ENCODE results near the gene RNASE3. TPM values are rescaled to one million over a fixed set of nuclear protein-coding genes. Genes with fewer than 3 reads are reported as not detected.

The RNASE3 gene
- total RNA-seq: not detected in 2 replicates

DNA sequence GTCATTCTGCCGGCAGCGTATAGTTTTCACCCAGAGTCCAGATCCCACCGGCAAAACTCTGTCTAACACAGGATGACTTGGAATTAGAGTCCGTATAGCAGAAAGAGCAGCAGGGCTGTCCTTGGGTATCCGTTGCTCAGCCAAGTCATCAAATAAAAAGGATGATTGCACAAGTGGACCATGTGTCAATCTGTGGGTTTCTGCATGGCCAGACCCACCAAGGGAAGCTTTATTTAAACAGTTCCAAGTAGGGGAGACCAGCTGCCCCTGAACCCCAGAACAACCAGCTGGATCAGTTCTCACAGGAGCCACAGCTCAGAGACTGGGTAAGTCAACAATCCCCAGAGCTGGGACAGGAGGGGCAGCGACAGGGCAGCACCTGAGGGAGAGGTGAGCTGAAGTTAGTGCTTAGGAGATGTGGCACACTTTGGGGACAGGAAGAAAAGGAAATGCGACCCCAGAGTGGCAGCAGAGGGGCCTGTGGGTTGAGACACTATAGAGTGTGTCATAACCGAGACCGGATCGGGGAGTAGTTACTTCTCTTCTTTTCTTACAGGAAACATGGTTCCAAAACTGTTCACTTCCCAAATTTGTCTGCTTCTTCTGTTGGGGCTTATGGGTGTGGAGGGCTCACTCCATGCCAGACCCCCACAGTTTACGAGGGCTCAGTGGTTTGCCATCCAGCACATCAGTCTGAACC, at the start of gene RNASE3:
RNASE3 (plus strand) TSS at position 260 of the 700 bp plus-strand sequence; CDS start at position 562, 302 bp downstream.

Other genes starting within 250 kb of the RNASE3 start
- not detected in 2 replicates for gene OR6S1, start 249.7 kb upstream of the RNASE3 start, total RNA-seq
- 19.6 and 23.4 TPM in 2 replicates for gene RNASE4, start 206.8 kb upstream of the RNASE3 start, total RNA-seq
- 3.9 and 8.3 TPM in 2 replicates for gene ANG, start 202.6 kb upstream of the RNASE3 start, total RNA-seq
- gene EDDM3A, start 145.5 kb upstream of the RNASE3 start, total RNA-seq: not detected in 2 replicates
- gene EDDM3B, start 123.0 kb upstream of the RNASE3 start, total RNA-seq: not detected in 2 replicates
- not detected in 2 replicates for gene RNASE6, start 110.1 kb upstream of the RNASE3 start, total RNA-seq
- 0.30 TPM in 1 of 2 replicates, not detected in the other for gene RNASE1, start 88.5 kb upstream of the RNASE3 start, total RNA-seq
- gene RNASE2, start 64.1 kb downstream of the RNASE3 start, total RNA-seq: not detected in 2 replicates
- 36.1 and 48.1 TPM in 2 replicates for gene METTL17, start 98.6 kb downstream of the RNASE3 start, total RNA-seq
- gene SLC39A2, start 107.9 kb downstream of the RNASE3 start, total RNA-seq: 0.30 TPM in 1 of 2 replicates, not detected in the other
- gene NDRG2, start 133.7 kb downstream of the RNASE3 start, total RNA-seq: 0.37 and 0.89 TPM in 2 replicates
- gene TPPP2, start 138.8 kb downstream of the RNASE3 start, total RNA-seq: not detected in 2 replicates
- not detected in 2 replicates for gene RNASE13, start 143.4 kb downstream of the RNASE3 start, total RNA-seq
- gene RNASE7, start 151.0 kb downstream of the RNASE3 start, total RNA-seq: not detected in 2 replicates
- not detected in 2 replicates for gene RNASE8, start 166.4 kb downstream of the RNASE3 start, total RNA-seq
- gene ARHGEF40, start 178.9 kb downstream of the RNASE3 start, total RNA-seq: 50.5 and 81.2 TPM in 2 replicates
- gene ZNF219, start 207.3 kb downstream of the RNASE3 start, total RNA-seq: 4.8 and 6.0 TPM in 2 replicates
- not detected in 2 replicates for gene TMEM253, start 209.7 kb downstream of the RNASE3 start, total RNA-seq

Data from smooth muscle cell of the umbilical artery (primary cell).